H1 (cell line): ENCODE measurements around the gene PLPPR3. TPM values are rescaled to one million over a fixed set of nuclear protein-coding genes. Genes with fewer than 3 reads are reported as not detected.

Experiments
- CTCF ChIA-PET: fragments of 300-600 bp; sonication (Branson Sonifier 250); formaldehyde crosslinking; loops from one replicate; lab custom pipeline; 2021; ENCODE audit not compliant: partially characterized antibody; lab: Charles Lee
- POLR2A ChIA-PET: fragments of 300-600 bp; sonication (Branson Sonifier 250); formaldehyde crosslinking; loops from one replicate; lab custom pipeline; 2021; ENCODE audit warnings: inconsistent platforms; ENCODE audit not compliant: partially characterized antibody; lab: Charles Lee
- DNase-seq, 2 experiments: peaks; one replicate each; pipeline versions ENCODE4 v3.0.0 to v3.0.0-alpha.2; 2010 to 2022; ENCODE audit warnings: low spot score in 2 of 2, low read depth in 1 of 2, mixed read lengths in 1 of 2
- FAIRE-seq: peaks from 2 replicates; lab custom pipeline; 2011; peaks lifted over from hg19 to GRCh38; lab: Jason Lieb, UNC
- H2AFZ ChIP-seq: 2 replicates; pipeline ENCODE4 v1.8.1; 2012; ENCODE audit warnings: low read length, inconsistent platforms
- H2AK5ac ChIP-seq: 2 replicates; pipeline ENCODE4 v1.6.1; 2013; ENCODE audit warnings: low read depth, low read length
- H2BK120ac ChIP-seq: replicated peaks from 2 replicates; pipeline ENCODE3; 2013; ENCODE audit warnings: low read depth, low read length, inconsistent platforms
- H2BK12ac ChIP-seq: 2 replicates; pipeline ENCODE4 v1.6.1; 2013; ENCODE audit warnings: low read depth, low read length
- H2BK15ac ChIP-seq: 2 replicates; pipeline ENCODE4 v1.6.1; 2013; ENCODE audit warnings: low read length
- H2BK20ac ChIP-seq: 2 replicates; pipeline ENCODE4 v1.6.1; 2013; ENCODE audit warnings: low read length
- H2BK5ac ChIP-seq: 2 replicates; pipeline ENCODE4 v1.6.1; 2013; ENCODE audit warnings: low read depth, low read length
- H3K14ac ChIP-seq: 2 replicates; pipeline ENCODE4 v1.6.1; 2013; ENCODE audit warnings: inconsistent platforms; ENCODE audit not compliant: insufficient read length
- H3K18ac ChIP-seq: 2 replicates; pipeline ENCODE4 v1.6.1; 2013; ENCODE audit warnings: low read length; ENCODE audit errors: extremely low read depth
- H3K23ac ChIP-seq: 2 replicates; pipeline ENCODE4 v1.6.1; 2013; ENCODE audit warnings: inconsistent platforms; ENCODE audit not compliant: insufficient read length
- H3K23me2 ChIP-seq: 2 replicates; pipeline ENCODE4 v1.6.1; 2013; ENCODE audit warnings: low read depth, low read length
- H3K27ac ChIP-seq: 2 replicates; pipeline ENCODE4 v1.6.1; 2011; ENCODE audit warnings: low read depth, low read length, inconsistent platforms
- H3K27me3 ChIP-seq, 4 experiments: replicated peaks in 1 of 4; 1 replicate in 1 of 4; 2 replicates in 3 of 4; pipeline versions ENCODE4 v1.6.1 to v1.8.1; 2011 to 2013; ENCODE audit warnings: low read length in 3 of 4, mild to moderate bottlenecking in 3 of 4, inconsistent platforms in 2 of 4, mixed read lengths in 2 of 4, moderate library complexity in 1 of 4; ENCODE audit not compliant: control insufficient read depth in 3 of 4, insufficient read depth in 3 of 4; ENCODE audit errors: extremely low read depth in 1 of 4
- H3K36me3 ChIP-seq, 4 experiments: 2 replicates each; pipeline versions ENCODE4 v1.6.1 to v1.8.1; 2011 to 2013; ENCODE audit warnings: mild to moderate bottlenecking in 4 of 4, low read length in 3 of 4, moderate library complexity in 2 of 4, control low read depth in 1 of 4, inconsistent platforms in 1 of 4; ENCODE audit not compliant: insufficient read depth in 4 of 4, control insufficient read depth in 2 of 4
- H3K4ac ChIP-seq: replicated peaks from 2 replicates; pipeline ENCODE3; 2013; ENCODE audit warnings: low read length, low read depth, mixed read lengths, inconsistent platforms; ENCODE audit not compliant: insufficient read length
- H3K4me1 ChIP-seq, 4 experiments: replicated peaks in 1 of 4; 1 replicate in 1 of 4; 2 replicates in 3 of 4; pipeline versions ENCODE4 v1.6.1 to v1.8.1; 2011 to 2013; ENCODE audit warnings: low read length in 3 of 4, inconsistent platforms in 2 of 4, mixed read lengths in 1 of 4; ENCODE audit not compliant: insufficient read depth in 4 of 4, control insufficient read depth in 3 of 4
- H3K4me2 ChIP-seq, 2 experiments: 2 replicates each; pipeline versions ENCODE4 v1.6.1 to v1.8.1; 2011 to 2013; ENCODE audit warnings: low read depth in 2 of 2, low read length in 2 of 2, control low read depth in 1 of 2, inconsistent platforms in 1 of 2, mild to moderate bottlenecking in 1 of 2; ENCODE audit not compliant: insufficient read depth in 1 of 2
- H3K4me3 ChIP-seq, 4 experiments: fragments of 200-600, 300-600 bp in 1 of 4; sonication (generic), shearing (Covaris generic), sonication (Bioruptor Twin) in 1 of 4; 2 replicates each; pipeline versions ENCODE4 v1.5.1 to v1.8.1; 2011 to 2016; ENCODE audit warnings: low read length in 4 of 4, low read depth in 3 of 4, control low read depth in 2 of 4, inconsistent platforms in 2 of 4, mild to moderate bottlenecking in 2 of 4, mixed read lengths in 1 of 4, moderate library complexity in 1 of 4; ENCODE audit not compliant: insufficient read depth in 2 of 4; ENCODE audit errors: extremely low read depth in 1 of 4
- H3K56ac ChIP-seq: replicated peaks from 2 replicates; pipeline ENCODE3; 2013; ENCODE audit warnings: low read depth, mild to moderate bottlenecking, mixed read lengths, low read length, inconsistent platforms; ENCODE audit not compliant: insufficient read length
- H3K79me1 ChIP-seq: 2 replicates; pipeline ENCODE4 v1.6.1; 2013; ENCODE audit warnings: low read depth, low read length, control low read depth
- H3K79me2 ChIP-seq, 2 experiments: 2 replicates each; pipeline versions ENCODE4 v1.6.1 to v1.8.1; 2012 to 2013; ENCODE audit warnings: low read length in 2 of 2, mild to moderate bottlenecking in 2 of 2, inconsistent platforms in 1 of 2; ENCODE audit not compliant: insufficient read depth in 2 of 2, control insufficient read depth in 1 of 2
- H3K9ac ChIP-seq, 4 experiments: replicated peaks in 1 of 4; 1 replicate in 1 of 4; 2 replicates in 3 of 4; pipeline versions ENCODE4 v1.6.1 to v1.8.1; 2011 to 2013; ENCODE audit warnings: low read depth in 3 of 4, low read length in 3 of 4, control low read depth in 2 of 4, mild to moderate bottlenecking in 2 of 4, moderate library complexity in 2 of 4, inconsistent platforms in 1 of 4; ENCODE audit errors: extremely low read depth in 1 of 4
- H3K9me3 ChIP-seq, 2 experiments: 2 replicates each; pipeline versions ENCODE4 v1.6.1 to v1.8.1; 2012 to 2013; ENCODE audit warnings: mild to moderate bottlenecking in 2 of 2, moderate library complexity in 2 of 2, control low read depth in 1 of 2, inconsistent platforms in 1 of 2, low read depth in 1 of 2, low read length in 1 of 2, mixed read lengths in 1 of 2; ENCODE audit not compliant: insufficient read depth in 2 of 2
- H4K20me1 ChIP-seq, 2 experiments: replicated peaks in 1 of 2; 2 replicates each; pipeline versions ENCODE3 to v1.8.1; 2011 to 2013; ENCODE audit warnings: inconsistent platforms in 2 of 2, low read length in 2 of 2, mild to moderate bottlenecking in 1 of 2; ENCODE audit not compliant: insufficient read depth in 2 of 2, control insufficient read depth in 1 of 2
- H4K5ac ChIP-seq: 2 replicates; pipeline ENCODE4 v1.6.1; 2013; ENCODE audit warnings: low read length, low read depth, mixed read lengths, inconsistent platforms; ENCODE audit not compliant: insufficient read length
- H4K8ac ChIP-seq: 2 replicates; pipeline ENCODE4 v1.8.0; 2013; ENCODE audit warnings: mild to moderate bottlenecking, moderate library complexity, low read length, inconsistent platforms; ENCODE audit not compliant: insufficient read depth; ENCODE audit errors: extremely low read depth
- H4K91ac ChIP-seq: replicated peaks from 2 replicates; pipeline ENCODE3; 2013; ENCODE audit warnings: low read length, mixed read lengths, inconsistent platforms; ENCODE audit not compliant: insufficient read length
- MAFK ChIP-seq: IDR thresholded peaks from 2 replicates; pipeline ENCODE4 v1.6.1; 2012; ENCODE audit warnings: low read depth, mild to moderate bottlenecking, improper control_type of control experiment, low read length
- POLR2A ChIP-seq, 2 experiments: IDR thresholded peaks; 1 replicate in 1 of 2; 2 replicates in 1 of 2; pipeline ENCODE4 v1.6.1; 2011; ENCODE audit warnings: low read depth in 2 of 2, low read length in 2 of 2, mild to moderate bottlenecking in 2 of 2; ENCODE audit errors: control extremely low read depth in 1 of 2
- WGBS, 2 experiments: shearing (Covaris generic) in 1 of 2; methylation state at CpG; one replicate each; pipeline versions ENCODE4 v1.1.6 to v1.1.7; 2013 to 2015; ENCODE audit warnings: low lambda C conversion rate in 2 of 2, mixed read lengths in 2 of 2, inconsistent platforms in 1 of 2, low coverage in 1 of 2, missing lambda C conversion rate in 1 of 2; ENCODE audit not compliant: insufficient replicate concordance in 2 of 2, insufficient coverage in 1 of 2, insufficient read length in 1 of 2; ENCODE audit errors: extremely low coverage in 1 of 2, missing lambda C conversion rate in 1 of 2; 5-methylcytosine and 5-hydroxymethylcytosine counted together
- polyA plus RNA-seq, 7 experiments: library from polyadenylated mRNA; depleted of rRNA in 3 of 7; stranded (reverse) in 5 of 7; unstranded in 2 of 7; fragments of >200 nt in 5 of 7; fragments of 200-250 nt in 2 of 7; gene quantifications; 1 replicate in 5 of 7; 2 replicates in 1 of 7; 4 replicates in 1 of 7; pipeline versions ENCODE4 v1.2.1 to v1.2.3, GENCODE V29; 2011 to 2013; ENCODE audit warnings: missing spikeins in 2 of 7, mixed read lengths in 2 of 7
- total RNA-seq: library from RNA; stranded (reverse); fragmentation: NEBNext Ultra II Directional; extraction: Animal tissue kit (Norgen Biotek cat#: 25700); gene quantifications from 2 replicates; pipeline ENCODE4 v1.2.1, GENCODE V29; 2021

Gene PLPPR3
- total and polyA plus RNA-seq, 2 of the 8 experiments (the other 6 are each of a cell fraction or from before 2014, with no cell fraction given), result 71.7 to 76.4 TPM

DNA sequence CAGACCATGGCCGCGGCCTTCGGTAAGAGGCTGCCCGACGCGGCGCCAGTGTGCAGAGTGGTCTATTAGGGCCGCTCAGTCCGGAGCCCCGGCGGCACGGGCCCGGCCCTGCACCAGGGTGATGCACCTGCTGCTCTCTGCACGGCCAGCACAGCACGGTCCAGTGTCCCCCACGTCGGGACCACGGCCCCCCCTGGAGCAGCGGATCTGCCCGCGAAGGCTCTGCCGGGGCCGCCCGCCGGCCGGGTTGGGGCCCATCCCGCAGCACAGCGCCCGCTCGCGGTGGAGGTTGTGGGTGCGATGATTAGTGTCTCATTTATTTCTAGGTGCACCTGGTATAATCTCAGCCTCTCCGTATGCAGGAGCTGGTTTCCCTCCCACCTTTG, 16.6 kb downstream of the PLPPR3 start:
- WGBS, 2 experiments, result 95% methylated on average over 32 of the region's 33 CpGs; no CpG with 5 or more reads in 1 of the 2 experiments
- Histone ChIP-seq H3K79me2 (peaks cover 39 to 74% of the 10 kb centered on the region in 2 experiments), H4K8ac (peak overlapping the region; percentile 57; the same call in 1 of the 2 replicates), H3K4ac (no peak overlapping the region), H2BK120ac (no peak overlapping the region), H2AK5ac (no peak overlapping the region), H2BK5ac (no peak overlapping the region), H3K4me3 (no peak overlapping the region), H3K4me2 (no peak overlapping the region), H3K14ac (no peak overlapping the region), H3K36me3 (peaks cover 53 to 91% (median 82%) of the 10 kb centered on the region in 4 experiments), H2BK20ac (no peak overlapping the region), H3K79me1 (peaks cover 18% of the 10 kb centered on the region), H3K9ac (no peak overlapping the region)
- POLR2A ChIA-PET, result interaction anchor here (0.7 to 16.9 kb wide), 11 partner anchors 9 to 176 kb away, joined by 3 to 277 read pairs (median 7); partner anchors contain the start of genes AZU1 and PLPPR3
- DNase-seq (no peak), FAIRE-seq (no peak)
- CTCF ChIA-PET, result interaction anchor here (0.8 to 1.7 kb wide), 3 partner anchors 10 to 193 kb away, joined by 3 to 4 read pairs (median 3); no protein-coding TSS in a partner anchor
- TF ChIP-seq POLR2A (IDR thresholded peaks at IDR 0.05; ENCODE audit: control extremely low read depth in 1 of 2, low read depth in 2 of 2, low read length in 2 of 2) (peak in 1 of 2 experiments; percentile 42; a peak in 2 of 3 replicates), MAFK (no peak)
- TF ChIP-seq, all 59 proteins: peak for 1
- Histone ChIP-seq H3K23ac (no peak overlapping the region), H4K91ac (no peak overlapping the region), H3K23me2 (no peaks in the 10 kb centered on the region; the same call in 1 of the 2 replicates), H3K18ac (no peak overlapping the region), H3K4me1 (peaks cover 0 to 17% (median 11%) of the 10 kb centered on the region in 4 experiments; a peak in 6 of 7 replicates), H4K20me1 (peaks cover 65 to 77% of the 10 kb centered on the region in 2 experiments), H2BK12ac (no peak overlapping the region), H3K27ac (no peak overlapping the region), H2AFZ (no peak overlapping the region), H2BK15ac (no peak overlapping the region), H4K5ac (no peak overlapping the region), H3K9me3 (no peaks in the 10 kb centered on the region), H3K56ac (no peak overlapping the region), H3K27me3 (no peaks in the 10 kb centered on the region)
